Testis (tissue), 3 donors: ENCODE results near the gene POMT2. TPM values are rescaled to one million over a fixed set of nuclear protein-coding genes. Genes with fewer than 3 reads are reported as not detected.

Experiments used
- DNase-seq: peaks from one replicate; pipeline ENCODE4 v3.0.0-alpha.2; 2019
- H3K27ac ChIP-seq, 2 donors: fragments of 200-600 bp; sonication (generic); one replicate each; pipeline ENCODE4 v1.5.1; 2019
- H3K27me3 ChIP-seq: fragments of 200-600 bp; sonication (generic); one replicate; pipeline ENCODE4 v1.5.1; 2019
- H3K36me3 ChIP-seq: fragments of 200-600 bp; sonication (generic); one replicate; pipeline ENCODE4 v1.5.1; 2017; ENCODE audit warnings: low read depth; ENCODE audit errors: missing control alignments
- H3K4me1 ChIP-seq: fragments of 200-600 bp; sonication (generic); one replicate; pipeline ENCODE4 v1.5.1; 2019
- H3K4me3 ChIP-seq, 2 donors: fragments of 200-600 bp; sonication (generic); one replicate each; pipeline ENCODE4 v1.5.1; 2017 to 2019
- H3K9me3 ChIP-seq: fragments of 200-600 bp; sonication (generic); one replicate; pipeline ENCODE4 v1.5.1; 2017
- CTCF ChIP-seq, 3 experiments: fragments of 450-650 bp in 2 of 3; fragments of 200-600 bp in 1 of 3; sonication (generic) in 1 of 3; IDR thresholded peaks; one replicate each; pipeline ENCODE4 v1.5.1; 2016 to 2019; ENCODE audit warnings: antibody characterized with exemption in 3 of 3, mild to moderate bottlenecking in 2 of 3, moderate library complexity in 1 of 3
- POLR2A ChIP-seq: fragments of 450-650 bp; IDR thresholded peaks from one replicate; pipeline ENCODE4 v1.6.1; 2017; ENCODE audit warnings: antibody characterized with exemption, mild to moderate bottlenecking, moderate library complexity
- WGBS, 2 donors: methylation state at CpG; one replicate each; pipeline ENCODE4 v1.1.5; 2018; 5-methylcytosine and 5-hydroxymethylcytosine counted together
- intact Hi-C: fragments of 100-400 bp; cut with DNase I; formaldehyde crosslinking; loops from one replicate; pipeline ENCODE4 v1.15.1; 2023; ENCODE audit warnings: low total_unique reads
- polyA plus RNA-seq: library from polyadenylated mRNA; stranded (reverse); fragments of 350-450 nt; fragmentation: Illumina TruSeq; extraction: RNeasy Lipid Tissue Mini Kit (QIAGEN cat#74804); gene quantifications from one replicate; pipeline ENCODE4 v1.2.3, GENCODE V29; 2014; ENCODE audit warnings: low read depth, low replicate concordance; ENCODE audit not compliant: insufficient read depth
- total RNA-seq, 2 donors: library from RNA; depleted of rRNA; stranded (reverse); fragments of >200 nt; gene quantifications; one replicate each; pipeline ENCODE4 v1.2.3, GENCODE V29; 2016

Gene POMT2
- total and polyA plus RNA-seq, 3 donors from 2014 or later, result 108 to 162 (median 127) TPM

- WGBS, 2 donors, result 17 to 23% methylated on average over 2 of the region's 2 CpGs
- intact Hi-C loops, result no loop called here
- peak overlapping the region; percentile 41 to 81 for H3K27ac ChIP-seq
These were observed 6.6 kb downstream of the POMT2 start for GRCh38 chr14:77314043-77314442.

DNA sequence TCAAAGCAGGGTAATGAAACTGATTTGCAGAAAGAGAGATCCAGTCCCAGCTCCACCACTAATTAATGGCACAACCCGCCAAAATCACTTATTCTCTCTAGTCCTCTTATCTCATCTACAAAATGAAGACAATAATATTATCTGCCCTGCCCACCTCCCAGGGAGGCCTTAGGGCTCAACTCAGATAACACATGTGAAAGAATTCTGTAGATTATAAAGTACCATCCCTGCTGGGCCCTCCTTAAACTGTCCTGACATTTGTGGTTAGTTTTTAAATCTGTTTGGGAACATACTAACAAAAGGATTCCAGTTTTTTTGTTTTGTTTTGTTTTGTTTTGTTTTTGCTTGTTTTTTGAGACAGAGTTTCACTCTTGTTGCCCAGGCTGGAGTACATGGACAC lies 7.3 kb downstream of the POMT2 start:
- 55 to 59% methylated on average over 1 of the region's 1 CpG for WGBS, 2 donors
- Histone ChIP-seq H3K27ac (peak overlapping the region; percentile 41 to 81), H3K9me3 (no peaks in the 10 kb centered on the region), H3K27me3 (no peaks in the 10 kb centered on the region), H3K4me1 (peaks cover 47% of the 10 kb centered on the region), H3K36me3 (no peaks in the 10 kb centered on the region), H3K4me3 (no peak overlapping the region)
- DNase-seq, result no peak
- no peak for TF ChIP-seq POLR2A
- TF ChIP-seq CTCF (IDR thresholded peaks at IDR 0.05), result no peak
- intact Hi-C loops, result no loop called here

More at GRCh38 chr14:77314043-77314442, 6.6 kb downstream of the POMT2 start:
- TF ChIP-seq POLR2A, result no peak
- peak in 1 of 3 experiments; percentile 7 for TF ChIP-seq CTCF (IDR thresholded peaks at IDR 0.05)
- H3K36me3 ChIP-seq, result no peaks in the 10 kb centered on the region
- no peaks in the 10 kb centered on the region for H3K9me3 ChIP-seq
- no peak overlapping the region for H3K4me3 ChIP-seq
- H3K27me3 ChIP-seq, result no peaks in the 10 kb centered on the region
- peaks cover 54% of the 10 kb centered on the region for H3K4me1 ChIP-seq
- no peak for DNase-seq

- no peaks in the 10 kb centered on the region for H3K36me3 ChIP-seq
- H3K4me1 ChIP-seq, result peaks cover 54% of the 10 kb centered on the region
- H3K27me3 ChIP-seq, result no peaks in the 10 kb centered on the region
- intact Hi-C loops, result no loop called here
- TF ChIP-seq POLR2A, result no peak
- no peak for TF ChIP-seq CTCF (IDR thresholded peaks at IDR 0.05)
- peak overlapping the region in 1 of 2 donors; percentile 81 for H3K27ac ChIP-seq
- 93 to 96% methylated on average over 2 of the region's 2 CpGs for WGBS, 2 donors
- H3K4me3 ChIP-seq, result no peak overlapping the region
- DNase-seq, result no peak
- no peaks in the 10 kb centered on the region for H3K9me3 ChIP-seq
These were observed 9.5 kb downstream of the POMT2 start for GRCh38 chr14:77311217-77311616.

- H3K27ac ChIP-seq, result no peak overlapping the region
- 73 to 80% methylated on average over 4 of the region's 4 CpGs for WGBS, 2 donors
- TF ChIP-seq CTCF (IDR thresholded peaks at IDR 0.05) (no peak), POLR2A (no peak)
- intact Hi-C loops, result no loop called here
- H3K9me3 ChIP-seq, result no peaks in the 10 kb centered on the region
- no peak for DNase-seq
- no peaks in the 10 kb centered on the region for H3K27me3 ChIP-seq
- H3K36me3 ChIP-seq, result no peaks in the 10 kb centered on the region
- H3K4me3 ChIP-seq, result no peak overlapping the region
- H3K4me1 ChIP-seq, result peaks cover 53% of the 10 kb centered on the region
These were observed 10.7 kb downstream of the POMT2 start for GRCh38 chr14:77310026-77310425.

GRCh38 chr14:77309131-77309530 lies 11.6 kb downstream of the POMT2 start:
- intact Hi-C loops, result no loop called here
- Histone ChIP-seq H3K36me3 (no peaks in the 10 kb centered on the region), H3K27ac (no peak overlapping the region), H3K27me3 (no peaks in the 10 kb centered on the region), H3K9me3 (no peaks in the 10 kb centered on the region), H3K4me1 (peaks cover 44% of the 10 kb centered on the region), H3K4me3 (no peak overlapping the region)
- DNase-seq, result no peak
- WGBS, 2 donors, result 83 to 86% methylated on average over 4 of the region's 4 CpGs
- TF ChIP-seq POLR2A, result no peak
- TF ChIP-seq CTCF (IDR thresholded peaks at IDR 0.05), result no peak
